Activated CD8-positive, alpha-beta T cell treated with anti-CD3 and anti-CD28 coated beads for 36 hours (primary cell): ENCODE results near the gene GPRIN2. TPM values are rescaled to one million over a fixed set of nuclear protein-coding genes. Genes with fewer than 3 reads are reported as not detected.

Source experiments
- ATAC-seq: fragments of 200-7000 bp; cut with Tn5 transposase; one replicate; pipeline ENCODE4 v1.10.0; 2021; ENCODE audit warnings: mild to moderate bottlenecking, moderate library complexity
- CTCF ChIA-PET: fragments of 350-600 bp; sonication (Branson Sonifier 250); formaldehyde crosslinking; loops from one replicate; lab custom pipeline; 2021; ENCODE audit warnings: antibody characterized with exemption; lab: Charles Lee
- POLR2A ChIA-PET: fragments of 350-600 bp; sonication (Branson Sonifier 250); formaldehyde crosslinking; loops from one replicate; lab custom pipeline; 2021; ENCODE audit warnings: antibody characterized with exemption; lab: Charles Lee
- DNase-seq: peaks from one replicate; pipeline ENCODE4 v3.0.0-alpha.2; 2020
- H3K27ac Mint-ChIP-seq: one replicate; pipeline ENCODE4 v1.8.0; 2021; ENCODE audit warnings: mild to moderate bottlenecking, mixed read lengths
- H3K27me3 Mint-ChIP-seq: one replicate; pipeline ENCODE4 v1.8.0; 2021; ENCODE audit warnings: mixed read lengths
- H3K36me3 Mint-ChIP-seq: one replicate; pipeline ENCODE4 v1.8.0; 2021; ENCODE audit warnings: low read depth, mixed read lengths
- H3K4me1 Mint-ChIP-seq: one replicate; pipeline ENCODE4 v1.8.0; 2021; ENCODE audit warnings: low read depth, mixed read lengths
- H3K4me3 Mint-ChIP-seq: one replicate; pipeline ENCODE4 v1.8.0; 2021; ENCODE audit warnings: mild to moderate bottlenecking, moderate library complexity, mixed read lengths
- H3K9me3 Mint-ChIP-seq: one replicate; pipeline ENCODE4 v1.8.0; 2021; ENCODE audit warnings: mixed read lengths
- intact Hi-C: fragments of 100-400 bp; cut with micrococcal nuclease; formaldehyde crosslinking; loops from one replicate; pipeline ENCODE4 v1.10.0; 2022
- total RNA-seq, 2 experiments: library from RNA; stranded (reverse); gene quantifications; one replicate each; pipeline ENCODE4 v1.2.3, GENCODE V29; 2021
- TF ChIP-seq, protein P1 (sequence below): fragments of 200-600 bp; IDR thresholded peaks from one replicate; pipeline ENCODE4 v1.8.0; 2022; ENCODE audit warnings: antibody characterized with exemption, mild to moderate bottlenecking

The GPRIN2 gene
- total RNA-seq, 2 experiments from 2014 or later = not detected

DNA sequence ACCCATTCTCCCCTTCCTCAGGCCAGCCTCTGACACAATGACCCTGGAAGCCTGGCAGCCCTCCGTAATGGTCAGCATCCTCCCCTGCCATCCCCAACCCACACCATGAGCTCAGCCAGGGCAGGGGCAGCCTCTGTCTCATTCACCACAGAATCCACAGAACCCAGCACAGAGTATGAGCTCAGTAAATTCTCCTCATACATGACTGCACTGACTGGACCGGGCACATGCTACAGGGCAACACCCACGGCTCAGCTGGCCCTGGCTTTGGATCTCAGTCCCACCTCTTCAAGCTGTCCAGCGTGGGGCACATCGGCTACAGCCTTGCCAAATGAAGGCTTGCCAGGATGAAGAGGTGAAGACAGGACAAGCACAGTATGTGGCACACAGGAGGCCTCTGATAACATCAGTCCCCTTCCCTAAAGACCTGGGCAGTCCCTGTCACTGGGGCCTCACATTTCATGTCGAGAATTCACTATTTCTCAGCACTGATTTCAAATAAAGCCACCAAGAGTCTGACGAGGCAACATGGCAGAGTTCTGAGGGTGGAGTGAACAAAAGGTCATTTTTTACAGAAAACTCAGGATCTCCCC, 7.9 kb downstream of the GPRIN2 start:
- ATAC-seq = no peak
- intact Hi-C loops = no loop called here

DNA sequence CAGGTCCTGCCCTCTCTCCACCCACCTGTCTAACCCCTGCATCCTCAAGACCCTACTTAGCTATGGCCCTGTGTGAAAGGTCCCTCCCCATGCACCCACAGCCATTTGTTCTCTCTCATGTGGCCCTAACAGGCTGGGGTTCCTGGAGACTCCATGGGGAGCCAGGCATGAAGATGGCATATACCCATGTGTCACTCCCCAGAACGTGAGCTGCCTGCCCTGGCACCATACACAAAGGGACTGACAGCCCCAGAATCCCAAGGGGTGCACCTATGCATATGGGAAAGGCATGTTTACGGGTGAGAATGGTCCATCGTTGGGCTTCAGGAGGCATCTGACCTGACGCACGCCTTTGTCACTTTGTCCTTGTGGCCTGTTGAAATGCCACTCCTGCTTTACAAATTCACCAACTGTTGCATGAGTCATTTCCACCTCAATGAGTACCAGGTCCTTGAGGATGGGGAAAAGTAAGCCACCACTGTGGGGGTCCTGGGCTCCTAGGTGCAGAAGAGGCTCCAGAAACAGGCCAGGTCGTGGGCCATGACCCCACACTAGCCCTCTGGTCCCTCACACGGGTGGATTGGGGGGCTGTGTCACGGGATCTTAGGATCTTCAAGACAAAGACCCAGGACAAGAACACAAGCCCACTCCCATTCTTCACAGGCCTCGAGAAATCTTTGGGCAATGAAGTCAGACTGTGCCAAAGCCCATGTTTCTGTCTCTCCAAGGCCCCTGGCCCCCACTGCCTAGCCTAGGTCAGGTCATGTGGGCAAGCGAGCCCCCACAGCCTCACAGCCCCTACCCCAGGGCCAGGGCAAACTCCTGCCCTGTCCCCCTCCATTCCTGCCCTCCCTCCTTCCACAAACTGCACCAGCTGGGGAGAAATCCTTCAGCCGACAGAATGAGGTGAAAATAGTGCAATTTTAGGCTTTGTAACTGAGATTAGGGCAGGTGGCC, 8.6 kb downstream of the GPRIN2 start:
- H3K36me3 Mint-ChIP-seq = no peaks in the 10 kb centered on the region
- CTCF ChIA-PET = interaction anchor here (1.3 kb wide), 1 partner anchor 11 kb away, joined by 3 read pairs; no protein-coding TSS in a partner anchor
- H3K27me3 Mint-ChIP-seq = peaks cover 4% of the 10 kb centered on the region
- no peaks in the 10 kb centered on the region for H3K4me1 Mint-ChIP-seq
- no peak overlapping the region for H3K27ac Mint-ChIP-seq
- intact Hi-C loops = no loop called here
- no peak overlapping the region for H3K4me3 Mint-ChIP-seq
- H3K9me3 Mint-ChIP-seq = no peaks in the 10 kb centered on the region
- POLR2A ChIA-PET = no interaction called here
- ATAC-seq = no peak
- TF ChIP-seq, protein P1, sequence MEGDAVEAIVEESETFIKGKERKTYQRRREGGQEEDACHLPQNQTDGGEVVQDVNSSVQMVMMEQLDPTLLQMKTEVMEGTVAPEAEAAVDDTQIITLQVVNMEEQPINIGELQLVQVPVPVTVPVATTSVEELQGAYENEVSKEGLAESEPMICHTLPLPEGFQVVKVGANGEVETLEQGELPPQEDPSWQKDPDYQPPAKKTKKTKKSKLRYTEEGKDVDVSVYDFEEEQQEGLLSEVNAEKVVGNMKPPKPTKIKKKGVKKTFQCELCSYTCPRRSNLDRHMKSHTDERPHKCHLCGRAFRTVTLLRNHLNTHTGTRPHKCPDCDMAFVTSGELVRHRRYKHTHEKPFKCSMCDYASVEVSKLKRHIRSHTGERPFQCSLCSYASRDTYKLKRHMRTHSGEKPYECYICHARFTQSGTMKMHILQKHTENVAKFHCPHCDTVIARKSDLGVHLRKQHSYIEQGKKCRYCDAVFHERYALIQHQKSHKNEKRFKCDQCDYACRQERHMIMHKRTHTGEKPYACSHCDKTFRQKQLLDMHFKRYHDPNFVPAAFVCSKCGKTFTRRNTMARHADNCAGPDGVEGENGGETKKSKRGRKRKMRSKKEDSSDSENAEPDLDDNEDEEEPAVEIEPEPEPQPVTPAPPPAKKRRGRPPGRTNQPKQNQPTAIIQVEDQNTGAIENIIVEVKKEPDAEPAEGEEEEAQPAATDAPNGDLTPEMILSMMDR = no peak
- DNase-seq = peak; percentile 0

More for the DNA sequence above, 7.9 kb downstream of the GPRIN2 start:
- POLR2A ChIA-PET = no interaction called here
- Mint-ChIP-seq H3K27me3 (peaks cover 1% of the 10 kb centered on the region), H3K27ac (no peak overlapping the region), H3K9me3 (no peaks in the 10 kb centered on the region), H3K36me3 (no peaks in the 10 kb centered on the region), H3K4me3 (no peak overlapping the region), H3K4me1 (no peaks in the 10 kb centered on the region)
- CTCF ChIA-PET = interaction anchor here (1.3 kb wide), 1 partner anchor 10 kb away, joined by 3 read pairs; no protein-coding TSS in a partner anchor
- TF ChIP-seq, protein P1 = no peak
- peak; percentile 1 for DNase-seq

DNA sequence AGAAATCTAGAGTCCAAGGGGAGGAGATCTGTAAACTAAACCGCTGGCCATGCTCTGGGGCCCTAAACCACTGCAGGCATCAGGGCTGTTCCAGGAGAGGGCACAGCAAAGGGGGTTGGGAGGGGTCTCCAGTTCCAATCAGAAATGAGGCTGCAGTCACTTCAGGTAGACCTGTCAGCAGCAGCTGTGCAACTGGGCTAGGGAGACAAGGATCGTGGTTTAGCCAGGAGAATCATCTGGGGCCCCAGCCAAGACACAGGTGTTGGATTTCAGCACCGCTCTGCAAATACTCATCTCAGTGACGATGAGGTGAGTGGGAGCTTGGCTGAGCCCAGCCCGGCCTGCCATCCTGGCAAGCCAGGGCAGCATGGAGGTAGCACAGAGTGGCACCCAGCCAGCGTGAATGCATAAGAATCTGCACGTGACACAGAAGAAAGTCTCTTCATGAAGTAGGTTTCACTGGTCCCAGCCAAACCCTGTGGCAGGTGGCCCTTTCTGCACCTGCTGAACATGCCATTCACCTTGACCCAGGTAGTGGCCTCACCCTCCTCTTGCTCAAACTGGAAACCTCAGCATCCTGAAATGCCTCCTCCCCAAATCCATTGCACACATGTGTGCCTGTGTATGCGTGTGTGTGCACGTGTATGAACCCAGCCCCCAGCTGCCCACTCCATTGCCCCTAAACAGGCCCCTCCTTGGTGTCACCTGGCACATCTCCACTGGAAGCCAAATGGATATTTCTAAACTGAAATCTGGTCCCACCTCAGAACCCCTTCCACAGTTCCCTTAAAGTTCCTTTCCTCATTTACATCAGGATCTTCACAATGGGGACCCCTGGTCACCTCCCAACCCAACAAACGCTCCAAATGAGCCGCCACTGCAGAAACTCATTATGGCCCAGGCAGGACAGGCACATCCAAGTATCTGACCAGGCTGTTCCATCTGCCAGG, 9.6 kb downstream of the GPRIN2 start:
- Mint-ChIP-seq H3K9me3 (no peaks in the 10 kb centered on the region), H3K36me3 (no peaks in the 10 kb centered on the region), H3K4me3 (no peak overlapping the region), H3K27me3 (peaks cover 11% of the 10 kb centered on the region), H3K27ac (no peak overlapping the region), H3K4me1 (no peaks in the 10 kb centered on the region)
- peak; percentile 0 for DNase-seq
- TF ChIP-seq, protein P1 = no peak
- CTCF ChIA-PET = no interaction called here
- POLR2A ChIA-PET = no interaction called here
- ATAC-seq = no peak
- intact Hi-C loops = no loop called here

DNA sequence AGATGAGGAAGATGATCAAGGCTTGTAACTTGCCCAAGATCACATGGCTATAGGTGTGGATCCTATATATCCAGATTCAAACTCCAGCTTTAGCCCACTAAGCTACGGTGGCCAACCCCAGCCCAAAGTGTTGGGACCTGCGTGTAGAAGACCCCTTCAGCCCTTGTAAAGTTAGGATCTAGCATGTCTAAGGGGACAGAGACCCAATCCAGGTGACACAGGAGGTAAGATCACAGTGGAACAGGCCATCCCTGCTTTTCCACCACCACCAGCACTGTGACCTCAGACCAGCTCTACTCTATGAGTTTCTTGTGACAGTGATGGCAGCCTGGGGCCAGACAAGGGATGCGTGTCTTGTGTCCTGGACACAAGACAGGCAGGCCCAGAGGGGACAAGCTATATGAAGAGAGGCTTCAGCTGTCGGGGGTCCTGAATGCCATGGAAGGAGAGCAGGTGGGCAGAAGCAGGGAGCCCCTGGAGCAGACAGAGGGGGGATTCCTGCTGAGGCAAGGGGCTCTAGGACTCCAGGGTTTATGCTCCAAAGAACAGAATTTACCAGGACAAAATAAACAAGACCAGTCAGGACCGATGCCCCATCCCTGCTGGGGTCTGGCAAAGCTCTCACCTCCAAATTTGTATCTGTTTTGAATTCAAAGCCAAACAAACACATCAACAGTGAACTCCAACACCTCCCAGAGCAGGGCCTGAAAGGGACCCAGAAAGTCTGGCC, 10.4 kb downstream of the GPRIN2 start:
- no peak overlapping the region for H3K4me3 Mint-ChIP-seq
- intact Hi-C loops = no loop called here
- H3K27ac Mint-ChIP-seq = no peak overlapping the region
- no peaks in the 10 kb centered on the region for H3K9me3 Mint-ChIP-seq
- ATAC-seq = no peak
- ChIA-PET CTCF (interaction anchor here (2.4 kb wide), 1 partner anchor 317 kb away, joined by 6 read pairs; no protein-coding TSS in a partner anchor), POLR2A (no interaction called here)
- H3K27me3 Mint-ChIP-seq = peaks cover 11% of the 10 kb centered on the region
- H3K36me3 Mint-ChIP-seq = no peaks in the 10 kb centered on the region
- no peaks in the 10 kb centered on the region for H3K4me1 Mint-ChIP-seq
- TF ChIP-seq, protein P1 = no peak
- peak; percentile 1 for DNase-seq
